NCI-H2196 treated with DMSO at 0.1 percent for 48 hours (cell line): ENCODE measurements around the gene RYR2.

ENCODE experiments used
- DNase-seq: peaks from one replicate; lab custom pipeline; 2025; ENCODE audit not compliant: unreplicated experiment; lab: John Stamatoyannopoulos, UW

The RYR2 gene

DNA sequence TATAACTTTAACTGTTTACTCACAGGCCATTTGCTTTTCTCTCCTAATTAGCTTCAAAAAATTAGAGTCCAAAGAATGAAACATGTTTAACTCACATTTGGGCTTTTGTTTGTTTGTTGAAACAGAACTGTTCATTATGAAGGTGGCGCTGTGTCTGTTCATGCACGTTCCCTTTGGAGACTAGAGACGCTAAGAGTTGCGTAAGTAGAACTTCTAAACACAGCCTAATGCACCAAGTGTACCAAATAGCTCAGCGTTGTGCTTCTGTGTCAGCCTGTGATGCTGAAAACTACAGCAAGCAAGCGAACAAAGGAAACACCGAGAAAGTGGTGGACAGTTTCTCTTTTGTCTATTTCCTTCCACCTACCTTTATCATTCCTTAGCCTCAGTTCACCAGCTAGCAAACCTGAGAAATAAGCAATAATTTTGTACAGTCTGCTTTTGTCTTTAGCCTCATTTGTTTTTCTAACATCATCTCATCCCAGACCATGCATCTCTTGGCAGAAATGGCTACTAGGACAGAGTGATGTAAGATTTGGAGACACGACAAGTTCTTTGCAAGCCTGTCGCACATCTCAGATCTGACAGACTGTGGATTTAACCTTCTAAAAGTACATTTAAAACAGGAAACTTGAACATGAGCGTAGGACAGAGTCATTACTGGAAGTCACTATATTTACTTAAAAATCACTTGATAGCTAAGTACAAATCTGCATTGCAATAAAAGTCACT, 375.1 kb downstream of the RYR2 start:
- no peak for DNase-seq

DNA sequence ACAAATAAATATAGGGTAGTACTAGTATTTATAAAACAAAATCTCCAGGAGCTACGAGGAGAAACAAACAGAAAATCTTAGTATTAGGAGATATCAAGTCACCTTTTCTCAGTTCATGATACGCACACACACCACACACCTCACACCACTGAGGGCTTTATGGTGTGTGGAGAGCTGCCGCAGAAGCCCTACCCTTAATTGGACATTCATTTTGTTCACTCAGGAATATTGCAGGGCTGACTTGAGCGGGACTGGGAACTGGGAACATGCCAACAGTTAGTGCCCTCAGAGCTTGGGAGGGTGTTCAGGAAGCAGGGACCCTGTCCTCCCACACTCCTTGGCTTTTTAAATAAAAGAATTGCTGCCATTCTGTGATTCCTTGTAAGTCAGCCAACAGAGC, 386.8 kb downstream of the RYR2 start:
- no peak for DNase-seq

DNA sequence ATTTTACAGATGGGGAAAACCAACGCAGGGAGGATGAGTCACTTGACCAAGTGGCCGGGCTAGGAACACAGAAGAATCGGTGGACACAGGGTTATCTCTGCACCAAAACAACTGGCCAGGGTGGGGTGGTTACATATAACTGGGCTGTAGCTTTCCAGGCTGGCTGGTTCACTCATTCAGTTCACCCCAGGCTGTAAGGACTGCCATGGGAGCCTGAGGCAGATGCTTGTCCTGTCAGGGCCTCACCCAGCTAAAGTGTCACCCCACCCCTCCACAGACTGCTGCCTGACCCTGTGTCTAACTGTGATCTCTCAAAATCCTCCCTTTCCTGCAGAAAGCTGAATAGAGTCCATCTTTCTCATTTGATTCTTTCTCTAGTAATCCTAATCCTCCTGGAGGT, 387.3 kb downstream of the RYR2 start:
- DNase-seq: no peak

DNA sequence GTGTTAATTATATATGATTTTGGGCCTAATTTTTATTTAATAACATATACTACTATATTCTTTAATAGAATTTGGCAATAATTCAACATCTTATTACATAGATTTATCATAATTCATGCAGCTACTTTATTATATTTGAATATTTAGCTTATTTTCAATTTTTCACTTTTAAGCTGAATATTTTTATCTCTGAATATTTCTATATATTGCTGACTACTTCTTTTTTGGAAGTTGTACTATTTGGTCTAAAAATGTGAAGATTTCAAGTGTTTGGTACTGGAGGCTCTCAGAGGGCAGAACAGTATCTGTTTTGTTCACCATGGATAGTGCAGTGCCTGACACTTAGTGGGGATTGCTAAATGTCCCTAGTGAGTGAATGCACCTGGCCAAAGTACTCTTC, 389.5 kb downstream of the RYR2 start:
- no peak for DNase-seq

DNA sequence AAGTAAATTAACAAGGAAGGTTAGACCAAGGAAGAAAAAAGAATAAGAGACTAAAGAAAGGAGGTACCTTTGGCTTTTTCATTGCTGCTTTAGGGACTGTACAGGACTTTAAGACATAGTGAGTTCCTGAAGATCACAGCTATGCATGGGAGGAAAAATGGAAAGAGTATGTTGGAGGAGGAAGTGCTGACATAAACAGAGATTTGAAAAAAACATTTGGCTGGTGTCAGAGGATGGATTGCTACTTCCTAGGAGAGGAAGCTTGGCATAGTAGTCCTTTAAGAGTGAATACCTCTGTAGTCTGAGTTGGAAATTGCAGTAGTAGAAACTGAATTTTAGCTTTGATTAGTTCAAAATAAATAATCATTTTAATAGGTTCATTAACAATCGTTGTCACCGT, 398.4 kb downstream of the RYR2 start:
- DNase-seq: no peak

DNA sequence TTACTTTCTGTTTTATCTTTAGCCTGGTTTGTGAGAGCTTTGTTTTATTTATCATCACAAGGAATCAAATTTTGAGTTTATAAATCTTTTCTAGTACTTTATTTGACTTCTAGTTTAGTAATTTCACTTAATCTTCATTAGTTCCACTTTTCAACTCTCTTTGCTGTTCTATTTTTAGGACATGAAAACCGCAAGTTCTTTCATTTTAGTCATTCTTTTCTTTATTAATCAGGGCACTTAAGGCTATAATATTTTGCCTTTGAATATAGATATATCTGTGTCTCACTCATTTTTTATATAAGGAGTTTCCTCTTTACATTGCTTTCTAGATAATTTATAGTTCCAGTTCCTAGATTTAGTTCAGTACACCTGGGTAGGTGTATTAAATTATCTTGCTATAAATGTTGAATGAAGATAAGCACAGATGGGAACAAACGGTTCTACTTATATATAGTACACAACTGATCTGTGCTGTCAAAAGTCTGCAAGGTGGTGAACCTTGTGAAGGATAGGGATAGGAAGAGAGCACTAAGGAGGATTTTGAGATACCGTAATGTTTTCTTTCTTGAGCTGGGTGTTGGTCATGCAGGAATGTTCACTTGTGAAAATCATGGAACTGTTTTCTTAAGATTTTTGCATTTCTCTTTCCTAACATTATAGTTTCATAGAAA, 402.3 kb downstream of the RYR2 start:
- no peak for DNase-seq

DNA sequence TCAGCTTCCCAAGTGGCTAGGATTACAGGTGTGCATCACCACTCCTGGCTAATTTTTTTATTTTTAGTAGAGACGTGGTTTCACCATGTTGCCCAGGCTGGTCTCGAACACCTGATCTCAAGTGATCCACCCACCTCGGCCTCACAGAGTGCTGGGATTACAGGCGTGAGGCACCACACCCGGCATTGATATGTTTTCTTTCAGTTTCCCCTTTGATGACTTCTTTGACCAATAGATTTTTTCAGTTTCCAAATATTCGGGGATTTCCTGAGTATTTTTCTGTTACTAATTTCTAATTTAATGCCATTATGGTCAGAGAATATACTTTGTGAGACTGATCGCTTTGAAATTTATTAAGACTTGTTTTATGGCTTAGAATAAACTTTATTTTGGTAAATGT, 406.1 kb downstream of the RYR2 start:
- DNase-seq: no peak

DNA sequence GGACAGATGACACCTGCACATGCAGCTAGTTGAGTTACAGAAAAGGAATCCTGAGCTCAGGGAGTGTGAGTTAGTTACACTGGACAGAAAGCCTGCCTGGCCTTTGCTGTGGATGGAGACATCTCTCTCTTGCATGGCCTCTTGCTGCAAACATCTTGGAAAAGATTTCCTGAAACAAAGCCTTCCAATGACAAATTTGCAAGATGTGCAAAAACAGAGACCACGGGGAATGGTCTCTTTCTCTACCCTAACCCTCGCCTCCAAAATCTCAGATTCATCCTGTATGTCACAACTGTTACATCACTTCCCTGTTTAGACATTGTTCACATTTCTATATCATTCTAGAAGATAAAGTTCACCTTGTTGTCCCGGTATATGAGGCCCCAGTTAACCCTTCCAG, 415.6 kb downstream of the RYR2 start:
- no peak for DNase-seq

DNA sequence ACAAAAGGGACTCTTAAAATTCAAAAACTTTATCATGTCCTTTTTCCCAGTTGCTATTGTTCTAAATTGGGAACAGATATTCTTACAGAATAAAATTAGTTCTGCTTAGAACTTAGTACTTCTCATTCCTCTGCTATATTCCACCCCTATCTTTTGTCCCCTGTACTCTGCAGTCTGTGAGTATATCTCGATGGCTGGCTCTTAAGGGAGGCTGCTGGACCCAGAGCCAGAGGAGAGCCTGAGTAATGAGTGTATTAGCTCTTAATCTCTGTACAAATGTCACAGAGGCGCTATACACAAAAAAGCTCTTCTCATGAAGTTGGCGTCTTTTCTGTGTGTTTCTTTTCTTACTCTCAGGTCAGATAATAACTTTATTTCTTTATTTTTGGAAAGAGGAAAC, 425.3 kb downstream of the RYR2 start:
- DNase-seq: no peak

DNA sequence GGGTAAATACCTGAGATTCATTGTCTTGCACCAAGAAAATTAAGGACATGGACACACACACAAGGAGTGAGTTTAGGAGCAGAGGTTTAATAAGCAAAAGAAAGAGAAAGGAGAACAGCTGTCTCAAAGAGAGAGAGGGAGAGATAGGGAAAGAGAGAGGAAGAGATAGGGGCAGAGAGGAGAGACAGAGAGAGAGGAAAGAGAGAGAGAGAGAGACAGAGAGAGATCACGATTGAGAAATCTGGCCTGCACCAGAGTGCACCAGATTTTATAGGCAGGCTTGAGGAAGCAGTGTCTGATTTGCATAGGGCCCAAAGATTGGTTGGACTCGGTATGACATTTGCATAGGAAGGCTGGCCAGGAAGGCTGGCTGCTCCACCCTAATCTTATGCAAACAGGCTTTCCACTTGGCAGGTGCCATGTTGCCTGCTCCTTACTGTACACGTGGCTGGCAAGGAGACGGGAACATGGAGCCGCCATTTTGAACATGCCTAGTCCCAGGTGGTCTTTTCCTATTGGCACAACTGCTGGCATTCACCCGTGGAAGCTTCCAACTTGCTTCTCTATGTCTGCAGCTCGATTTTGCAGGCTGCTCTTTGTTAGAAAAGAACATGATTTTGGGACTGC, 428.8 kb downstream of the RYR2 start:
- no peak for DNase-seq

DNA sequence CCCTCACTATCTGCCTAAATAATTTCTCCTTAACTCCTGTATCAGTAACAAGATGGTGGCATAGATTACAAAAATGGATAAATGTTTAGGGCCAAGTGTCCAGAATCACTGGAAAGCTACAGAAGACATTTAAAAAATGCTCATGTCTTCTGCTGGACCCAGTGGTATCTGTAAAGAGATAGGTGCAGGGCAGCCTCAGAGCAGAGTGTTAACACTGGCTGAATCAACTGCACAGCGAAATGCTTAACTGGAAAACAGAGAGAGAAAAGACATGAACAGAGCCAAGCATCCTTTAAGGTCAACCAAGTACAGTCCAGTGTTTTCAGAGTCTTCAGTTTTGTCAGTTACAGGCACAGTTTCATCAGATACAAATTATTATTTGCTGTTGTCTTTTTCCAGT, 429.4 kb downstream of the RYR2 start:
- no peak for DNase-seq

DNA sequence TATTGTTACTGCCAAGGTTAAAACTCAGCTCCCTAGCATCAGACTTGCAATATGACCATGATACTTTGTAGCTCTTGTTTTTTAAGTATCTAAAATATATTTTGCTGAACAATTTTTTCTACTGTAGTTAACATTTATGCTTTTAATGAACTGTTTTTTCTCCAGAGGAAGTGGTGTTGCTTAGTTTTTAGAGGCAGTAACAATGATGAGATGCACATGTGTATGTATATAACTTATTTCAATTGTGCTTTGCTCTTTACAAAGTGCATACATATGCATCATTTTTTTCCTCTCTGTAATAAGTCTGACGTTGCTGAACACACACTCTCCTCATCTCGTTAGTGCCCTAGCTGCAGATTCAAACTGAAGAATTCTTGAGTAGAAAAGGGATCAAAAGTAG, 430.0 kb downstream of the RYR2 start:
- DNase-seq: no peak

DNA sequence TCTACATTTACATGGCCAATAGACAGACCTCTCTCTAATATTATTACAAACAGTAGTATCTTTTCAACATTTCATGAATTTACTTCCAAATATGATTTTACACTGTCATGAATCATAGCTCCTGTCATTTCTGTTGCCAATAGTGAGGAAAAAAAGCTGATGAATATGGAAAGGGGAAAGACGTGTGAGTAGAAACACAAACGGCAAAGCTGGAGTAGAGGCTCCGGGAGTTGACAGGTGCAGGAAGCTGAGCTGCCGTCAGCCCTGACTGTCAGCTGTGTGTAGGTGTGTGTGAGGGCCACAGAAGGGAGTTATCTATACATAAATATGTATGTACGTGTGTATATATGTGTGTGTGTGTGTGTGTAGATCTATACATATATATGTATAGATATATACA, 431.9 kb downstream of the RYR2 start:
- no peak for DNase-seq

DNA sequence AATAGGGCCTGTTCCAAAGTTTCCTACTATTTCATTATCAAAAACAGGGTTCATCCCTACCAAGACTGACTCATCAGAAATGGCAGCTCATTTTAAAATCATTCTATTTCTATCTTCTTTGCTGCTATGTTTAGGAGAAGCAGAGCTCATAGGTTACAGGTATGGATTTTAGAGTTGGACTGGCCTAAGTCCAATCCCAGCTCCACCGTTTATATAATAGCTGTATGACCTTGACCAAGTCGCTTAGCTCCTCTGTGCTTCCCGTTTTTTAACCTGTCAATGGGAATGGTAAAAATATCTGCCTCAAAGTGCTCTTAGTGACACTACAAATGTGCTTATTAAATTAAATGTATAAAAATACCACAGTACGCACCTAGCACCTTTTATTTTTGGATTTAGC, 436.1 kb downstream of the RYR2 start:
- no peak for DNase-seq

DNA sequence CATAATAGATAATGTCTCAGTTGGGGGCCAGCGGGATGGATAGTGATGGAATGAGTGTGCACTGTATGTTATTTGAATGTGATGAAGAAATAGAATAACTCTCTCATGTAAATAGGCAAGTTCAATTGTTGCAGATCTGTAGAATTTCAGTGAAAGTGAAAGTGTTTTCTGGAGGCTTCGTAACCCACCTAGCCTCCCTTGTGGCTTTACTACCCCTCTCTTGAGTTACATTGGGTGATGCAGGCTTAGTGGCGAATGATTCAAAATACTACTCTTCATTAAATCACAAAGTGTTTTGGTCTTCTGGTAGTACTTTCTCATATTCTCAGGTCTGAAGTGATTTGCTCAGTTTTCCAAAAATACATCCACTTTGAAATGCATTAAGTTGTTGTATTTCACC, 436.9 kb downstream of the RYR2 start:
- no peak for DNase-seq

DNA sequence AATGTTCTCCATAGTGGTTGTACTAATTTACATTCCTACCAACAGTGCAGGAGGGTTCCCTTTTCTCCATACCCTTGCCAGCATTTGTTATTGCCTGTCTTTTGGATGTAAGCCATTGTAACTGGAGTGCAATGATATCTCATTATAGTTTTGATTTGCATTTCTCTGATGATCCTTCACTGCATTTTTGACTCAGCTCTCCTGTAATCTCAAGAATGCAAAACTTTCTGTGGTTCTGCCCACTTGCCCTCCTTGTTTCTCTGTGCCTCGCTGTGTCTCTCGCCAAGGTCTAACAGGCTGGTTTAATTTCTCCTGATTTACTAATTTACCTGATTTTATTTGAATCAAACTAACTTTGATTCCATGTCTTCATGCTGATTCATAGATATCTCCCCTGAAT, 440.8 kb downstream of the RYR2 start:
- no peak for DNase-seq

DNA sequence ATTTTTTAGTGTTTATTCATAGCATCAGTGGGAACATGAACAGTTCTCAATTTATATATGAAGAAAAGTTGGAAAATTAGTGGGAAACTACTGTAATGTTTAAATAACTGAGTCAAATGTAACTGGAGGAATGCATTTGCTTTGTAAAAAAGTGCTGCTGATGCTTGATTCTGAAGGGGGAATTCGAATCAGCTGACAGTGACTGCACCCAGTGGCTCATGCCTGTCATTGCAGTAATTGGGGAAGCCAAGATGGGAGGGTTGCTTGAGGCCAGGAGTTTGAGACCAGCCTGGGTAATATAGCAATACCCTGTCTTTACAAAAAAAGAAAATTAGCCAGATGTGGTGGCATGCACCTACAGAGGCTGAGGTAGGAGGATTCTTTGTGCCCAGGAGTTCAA, 450.4 kb downstream of the RYR2 start:
- no peak for DNase-seq

DNA sequence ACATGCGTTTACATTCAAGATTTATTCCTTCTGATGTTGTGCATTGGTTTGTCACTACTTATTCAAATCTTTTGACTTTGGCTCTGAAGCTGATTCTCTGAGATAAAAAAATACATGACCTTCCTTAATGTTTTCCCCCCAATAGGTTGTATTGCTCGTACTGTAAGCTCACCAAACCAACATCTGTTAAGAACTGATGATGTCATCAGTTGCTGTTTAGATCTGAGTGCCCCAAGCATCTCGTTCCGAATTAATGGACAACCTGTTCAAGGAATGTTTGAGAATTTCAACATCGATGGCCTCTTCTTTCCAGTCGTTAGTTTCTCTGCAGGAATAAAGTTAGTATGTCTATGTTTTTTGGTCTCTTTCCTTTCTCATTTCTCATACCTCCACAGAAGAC, 458.6 kb downstream of the RYR2 start:
- DNase-seq: no peak

DNA sequence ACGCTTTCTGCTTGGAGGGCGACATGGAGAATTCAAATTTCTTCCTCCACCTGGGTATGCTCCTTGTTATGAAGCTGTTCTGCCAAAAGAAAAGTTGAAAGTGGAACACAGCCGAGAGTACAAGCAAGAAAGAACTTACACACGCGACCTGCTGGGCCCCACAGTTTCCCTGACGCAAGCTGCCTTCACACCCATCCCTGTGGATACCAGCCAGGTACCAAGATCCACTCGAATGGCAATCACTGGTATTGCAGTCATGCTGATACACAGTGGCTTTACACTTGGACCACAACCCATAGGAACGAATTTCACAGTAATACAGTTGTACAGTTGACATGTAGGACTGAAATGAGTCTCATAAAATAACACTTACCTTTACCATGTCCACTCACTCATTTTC, 461.3 kb downstream of the RYR2 start:
- no peak for DNase-seq

DNA sequence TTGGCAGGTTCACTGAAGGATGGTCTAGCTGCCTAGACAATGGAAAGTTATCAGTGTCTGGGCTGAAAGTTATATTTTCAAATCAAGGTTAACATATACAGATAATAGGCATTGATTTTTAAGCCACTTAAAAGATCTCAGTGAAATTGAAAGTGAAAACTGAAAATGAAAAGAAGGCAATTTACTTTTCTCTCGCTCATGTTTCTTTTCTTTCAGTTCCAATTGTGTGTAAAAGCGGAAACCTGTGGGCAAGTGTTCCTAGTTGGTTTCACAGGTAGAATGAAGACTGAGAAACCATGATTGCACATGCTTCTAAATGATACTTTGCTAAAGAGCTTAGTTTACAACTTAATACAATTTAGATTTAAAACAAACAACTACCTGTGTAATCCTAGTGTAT, 465.0 kb downstream of the RYR2 start:
- DNase-seq: no peak

DNA sequence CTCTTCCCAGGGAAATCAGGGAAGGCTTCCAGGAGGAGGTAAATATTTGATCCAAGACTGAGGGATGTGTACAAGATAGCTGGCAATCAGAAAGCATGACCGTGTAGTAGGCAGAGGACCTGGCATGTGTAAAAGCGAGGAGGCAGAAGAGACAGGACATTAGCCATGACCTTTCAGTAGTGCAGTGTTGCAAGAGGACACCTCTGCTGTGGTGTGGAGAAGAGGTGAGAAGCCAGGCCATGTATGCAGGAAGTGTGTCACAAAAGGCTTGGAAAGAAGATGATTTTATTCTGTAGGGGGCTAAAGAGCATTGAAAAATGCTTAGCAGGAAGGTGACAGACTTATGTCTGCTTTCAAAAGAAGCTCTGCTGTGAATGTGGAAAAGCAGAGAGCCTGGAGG, 467.8 kb downstream of the RYR2 start:
- DNase-seq: no peak

DNA sequence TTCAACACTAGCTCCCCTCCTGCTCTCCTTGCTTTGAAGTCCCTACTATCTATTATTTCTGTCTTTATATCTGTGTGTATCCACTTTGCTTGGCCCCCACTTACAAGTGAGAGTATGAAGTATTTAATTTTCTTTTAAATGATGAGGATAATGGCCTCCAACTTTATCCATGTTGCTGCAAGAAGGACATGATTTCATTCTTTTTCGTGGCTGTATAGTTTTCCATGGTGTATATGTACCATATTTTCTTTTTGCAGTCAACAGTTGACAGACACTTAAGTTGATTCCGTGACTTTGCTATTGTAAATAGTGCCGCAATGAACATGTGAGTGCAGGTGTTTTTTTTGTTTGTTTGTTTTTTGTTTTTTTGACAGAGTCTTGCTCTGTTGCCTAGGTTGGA, 483.1 kb downstream of the RYR2 start:
- DNase-seq: no peak

DNA sequence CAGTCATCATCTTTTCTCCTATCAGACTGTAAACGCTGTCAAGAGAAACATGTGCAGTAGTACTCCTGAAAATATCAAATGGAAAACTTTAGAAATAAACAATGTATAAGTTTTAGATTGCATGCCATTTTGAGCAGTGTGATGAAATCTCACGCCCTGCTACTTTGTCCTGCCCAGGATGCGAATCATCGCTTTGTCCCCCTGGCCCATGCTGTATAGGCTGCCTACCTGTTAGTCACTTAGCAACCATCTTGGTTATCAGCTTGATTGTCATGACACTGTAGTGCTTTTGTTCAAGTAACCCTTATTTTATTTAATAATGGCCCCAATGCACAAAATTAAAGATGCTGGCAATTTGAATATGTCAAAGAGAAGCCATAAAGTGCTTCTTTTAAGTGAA, 485.8 kb downstream of the RYR2 start:
- DNase-seq: no peak
